HTERT RPE-1 (cell line): ENCODE measurements around the gene MYO18A.
"Not testable (repeated sequence)": the region's sequence is repeated elsewhere in the genome, so short reads cannot be mapped to it uniquely, and the experiment has no call there.

Source experiments
- in situ Hi-C: fragments of 300-500 bp; cut with MboI; formaldehyde crosslinking; loops from 4 replicates; pipeline ENCODE4 v1.14.3; 2020; ENCODE audit warnings: low sequenced_read_pairs

MYO18A gene

GRCh38 chr17:29148790-29149430 lies 31.3 kb downstream of the MYO18A start:
- in situ Hi-C loops: no loop called here

- in situ Hi-C loops: no loop called here
These were observed 31.9 kb downstream of the MYO18A start for GRCh38 chr17:29148257-29148789.

- in situ Hi-C loops: no loop called here
These were observed 32.5 kb downstream of the MYO18A start for GRCh38 chr17:29147682-29148081.

GRCh38 chr17:29147228-29147627 lies 33.0 kb downstream of the MYO18A start:
- in situ Hi-C loops: not testable (repeated sequence)

GRCh38 chr17:29146369-29146972 lies 33.7 kb downstream of the MYO18A start:
- in situ Hi-C loops: no loop called here

- in situ Hi-C loops: no loop called here
These were observed 34.7 kb downstream of the MYO18A start for GRCh38 chr17:29145289-29146073.

GRCh38 chr17:29143894-29144293 lies 36.3 kb downstream of the MYO18A start:
- in situ Hi-C loops: no loop called here

- in situ Hi-C loops: no loop called here
These were observed 38.7 kb downstream of the MYO18A start for GRCh38 chr17:29141514-29141876.

- in situ Hi-C loops: no loop called here
These were observed 39.3 kb downstream of the MYO18A start for GRCh38 chr17:29140631-29141513.

GRCh38 chr17:29140051-29140621 lies 40.1 kb downstream of the MYO18A start:
- in situ Hi-C loops: no loop called here

- in situ Hi-C loops: no loop called here
These were observed 41.1 kb downstream of the MYO18A start for GRCh38 chr17:29138971-29139691.

GRCh38 chr17:29138184-29138955 lies 41.8 kb downstream of the MYO18A start:
- in situ Hi-C loops: no loop called here

- in situ Hi-C loops: no loop called here
These were observed 43.0 kb downstream of the MYO18A start for GRCh38 chr17:29136998-29137730.

- in situ Hi-C loops: no loop called here
These were observed 44.7 kb downstream of the MYO18A start for GRCh38 chr17:29135464-29135863.

GRCh38 chr17:29133121-29133713 lies 47.0 kb downstream of the MYO18A start:
- in situ Hi-C loops: no loop called here

GRCh38 chr17:29131814-29132682 lies 48.1 kb downstream of the MYO18A start:
- in situ Hi-C loops: no loop called here

GRCh38 chr17:29129731-29130130 lies 50.5 kb downstream of the MYO18A start:
- in situ Hi-C loops: no loop called here
